Measurements from ENCODE around the gene BTF3.
A peak's percentile ranks its signal among the peaks of the same experiment; 100 is the strongest.
"Not testable (repeated sequence)": the region's sequence is repeated elsewhere in the genome, so short reads cannot be mapped to it uniquely, and the experiment has no call there.

BTF3 gene

DNA sequence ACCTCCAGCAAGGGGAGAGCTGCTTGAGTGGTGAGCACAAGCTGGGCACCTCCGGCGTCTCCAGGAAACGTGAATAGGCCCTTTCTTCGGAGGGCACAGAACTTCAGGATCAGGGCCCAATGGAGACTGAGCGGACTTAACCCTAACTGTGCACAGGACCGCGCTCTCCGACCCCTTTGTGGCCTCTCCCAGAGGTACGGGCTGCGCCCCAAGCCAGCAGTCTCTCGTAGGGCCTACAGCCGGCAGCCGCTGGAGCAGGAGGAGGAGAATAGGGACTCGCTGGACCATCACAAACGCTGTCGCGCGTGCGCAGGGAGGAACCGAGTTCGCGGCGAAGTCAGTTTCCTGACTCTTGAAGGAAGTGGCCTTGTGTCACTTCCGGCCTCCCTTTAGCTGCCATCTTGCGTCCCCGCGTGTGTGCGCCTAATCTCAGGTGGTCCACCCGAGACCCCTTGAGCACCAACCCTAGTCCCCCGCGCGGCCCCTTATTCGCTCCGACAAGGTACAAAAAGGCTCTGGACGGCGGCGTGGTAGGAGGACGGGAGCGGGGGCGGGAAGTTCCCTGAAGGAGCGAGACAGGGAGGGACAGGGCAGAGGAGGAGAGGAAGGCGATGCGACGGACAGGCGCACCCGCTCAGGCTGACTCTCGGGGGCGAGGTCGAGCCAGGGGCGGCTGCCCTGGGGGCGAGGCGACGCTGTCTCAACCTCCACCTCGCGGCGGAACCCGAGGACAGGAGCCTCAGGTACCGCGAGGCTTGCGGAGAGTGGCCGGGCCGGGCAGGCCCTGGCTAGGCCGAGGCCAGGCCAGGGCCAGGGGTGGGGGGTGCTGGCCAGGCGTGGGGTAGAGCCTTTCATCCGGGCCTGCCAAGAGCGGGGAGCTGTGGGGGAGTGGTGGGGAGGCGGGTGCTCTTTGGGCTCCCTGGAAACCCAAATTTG, at the start of gene BTF3:
BTF3 (plus strand) TSS at position 386 of the 936 bp plus-strand sequence; CDS start at position 612, 226 bp downstream.
- peak; percentile 94 to 95 for DNase-seq

DNA sequence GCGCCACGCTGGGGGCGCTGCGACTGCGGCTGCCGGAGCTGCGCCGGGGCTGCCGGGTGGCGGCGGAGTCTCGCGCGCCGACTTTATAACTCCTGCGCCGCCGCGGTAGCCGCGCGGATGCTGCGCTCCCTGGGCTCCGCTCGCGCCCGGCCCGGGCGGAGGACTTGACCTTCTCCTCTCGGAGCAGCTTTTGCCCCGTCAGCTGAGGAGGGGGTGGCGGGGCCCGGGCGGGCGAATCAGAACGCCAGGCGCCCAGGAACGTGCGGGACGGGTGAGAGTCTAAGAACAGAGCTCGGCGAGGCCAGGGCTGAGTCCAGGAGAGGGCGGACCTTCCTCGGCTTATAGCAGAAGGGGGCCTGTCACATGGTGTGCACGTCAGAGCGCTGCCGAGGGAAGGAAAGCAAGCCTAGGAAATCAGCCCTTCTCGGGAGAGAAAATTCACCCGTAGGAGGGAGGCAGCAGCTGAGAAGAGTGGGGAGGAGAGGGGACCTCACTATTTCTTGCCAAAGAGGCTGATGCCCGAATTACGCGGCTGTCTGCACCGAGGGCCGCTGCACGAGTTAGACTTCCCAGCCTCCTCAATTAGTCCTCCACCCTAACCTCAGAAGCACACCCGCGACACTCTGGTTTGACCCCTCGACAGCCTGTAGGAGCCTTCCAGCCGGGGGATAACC, 49.6 kb upstream of the BTF3 start, which contains the start of gene FOXD1:
FOXD1 (minus strand) TSS at position 315 of the 674 bp plus-strand sequence. CDS start 415 bp downstream, outside the sequence.
- DNase-seq = peak; percentile 73 to 75

DNA sequence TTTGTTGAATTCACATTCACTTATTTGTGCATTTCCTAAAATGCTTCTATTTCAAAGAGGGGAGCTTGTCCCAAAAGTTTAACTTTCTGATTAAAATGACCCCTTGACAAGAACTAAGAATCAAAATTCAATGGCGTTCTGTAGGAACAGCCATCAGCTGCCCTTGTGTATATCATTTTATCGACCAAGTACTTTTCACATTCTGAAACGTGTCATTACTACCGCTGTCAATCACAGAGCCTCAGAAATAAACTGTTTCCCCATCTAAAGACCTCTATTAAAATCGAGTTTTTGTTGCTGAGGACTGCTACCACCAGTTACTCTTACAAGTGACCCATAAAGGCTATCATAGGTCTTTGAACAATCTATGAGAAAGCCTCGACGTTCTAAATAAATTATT, 48.1 kb upstream of the BTF3 start:
- DNase-seq = no peak

DNA sequence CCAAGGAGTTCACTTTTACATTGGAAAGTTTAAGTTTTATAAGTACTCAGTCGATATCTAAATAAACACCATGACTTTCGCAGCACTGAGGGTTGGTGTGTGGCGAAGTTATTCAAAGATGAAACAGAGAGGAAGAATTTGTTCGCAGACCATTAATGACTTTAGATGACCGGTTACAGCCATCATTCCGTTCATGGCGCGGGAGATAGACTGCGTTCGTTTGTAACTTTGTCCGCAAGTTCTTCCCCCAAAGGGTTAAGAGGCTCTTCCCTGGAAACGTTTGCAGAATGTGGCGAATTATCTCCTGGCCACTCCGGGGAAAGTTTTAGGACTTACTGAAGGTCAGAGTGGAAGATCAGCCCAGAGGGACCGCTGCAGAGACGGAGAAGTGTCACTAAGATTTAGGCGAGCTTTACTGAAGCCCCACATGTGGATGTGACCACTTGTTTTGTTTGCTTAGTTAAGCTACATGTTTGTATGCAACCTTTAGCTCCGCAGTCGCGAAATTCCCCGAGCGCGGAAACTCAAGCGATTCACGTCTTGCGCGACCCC, 47.5 kb upstream of the BTF3 start:
- DNase-seq = no peak

DNA sequence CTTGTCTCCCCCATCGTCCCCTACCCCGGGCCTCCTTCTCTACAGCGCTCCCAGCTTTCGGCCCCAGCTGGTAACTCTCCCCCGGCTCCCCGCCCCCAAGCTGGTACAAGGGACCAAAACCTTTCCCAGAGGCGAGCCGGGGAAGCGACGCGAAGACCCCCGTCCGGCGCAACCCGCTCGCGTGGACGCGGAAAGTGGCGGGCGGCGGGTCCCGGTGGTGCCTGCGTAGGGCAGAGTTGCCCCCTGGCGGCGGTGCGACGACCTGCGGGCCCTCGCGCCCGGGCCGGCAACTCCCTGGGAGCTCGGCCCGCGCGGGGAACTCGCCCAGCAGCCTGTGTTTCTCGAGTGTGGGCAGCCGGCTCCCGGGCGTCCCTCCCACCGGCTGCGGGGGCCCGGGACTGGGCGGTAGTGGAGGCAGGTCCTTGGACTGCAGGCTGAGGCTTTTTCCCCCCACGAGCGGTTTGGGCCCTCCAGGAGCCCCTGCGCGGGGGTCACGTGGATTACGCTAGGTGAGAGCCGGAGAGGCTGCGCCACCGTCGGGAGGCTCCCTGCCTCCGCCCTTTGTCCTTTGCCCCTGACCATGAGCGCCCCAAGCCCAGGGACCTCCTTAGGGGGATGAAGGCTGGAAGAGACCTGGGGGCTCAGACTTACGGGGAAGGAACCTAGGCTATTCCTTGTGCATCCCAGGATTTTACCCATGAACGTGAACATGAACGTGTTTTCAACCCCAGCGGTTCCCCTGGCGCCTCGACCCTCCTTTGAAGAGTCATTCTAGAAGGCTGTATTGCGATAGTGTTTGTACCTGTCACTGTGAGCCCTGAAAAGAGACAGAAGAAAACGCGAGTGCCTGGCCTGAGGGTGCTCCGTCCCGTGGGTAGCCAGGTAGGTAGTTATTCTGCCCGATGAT, 46.8 kb upstream of the BTF3 start:
- peak; percentile 77 to 82 for DNase-seq

DNA sequence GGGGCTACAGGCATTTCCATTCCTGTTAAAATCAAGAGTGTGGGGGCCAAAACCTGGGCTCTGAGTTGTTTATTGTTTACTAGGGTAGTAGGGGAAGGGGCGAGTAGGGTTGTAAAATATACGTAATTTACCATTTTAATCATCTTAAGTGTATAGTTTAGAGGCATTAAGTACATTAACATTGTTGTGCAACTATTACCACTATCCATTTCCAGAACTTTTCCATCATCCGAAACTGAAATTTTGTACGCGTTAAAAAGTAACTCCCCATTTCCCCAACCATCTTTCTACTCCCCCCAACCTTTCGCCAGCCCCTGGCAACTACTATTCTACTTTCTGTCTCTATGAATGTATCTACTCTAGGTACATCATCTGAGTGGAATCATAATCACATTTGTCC, 46.0 kb upstream of the BTF3 start:
- no peak for DNase-seq

DNA sequence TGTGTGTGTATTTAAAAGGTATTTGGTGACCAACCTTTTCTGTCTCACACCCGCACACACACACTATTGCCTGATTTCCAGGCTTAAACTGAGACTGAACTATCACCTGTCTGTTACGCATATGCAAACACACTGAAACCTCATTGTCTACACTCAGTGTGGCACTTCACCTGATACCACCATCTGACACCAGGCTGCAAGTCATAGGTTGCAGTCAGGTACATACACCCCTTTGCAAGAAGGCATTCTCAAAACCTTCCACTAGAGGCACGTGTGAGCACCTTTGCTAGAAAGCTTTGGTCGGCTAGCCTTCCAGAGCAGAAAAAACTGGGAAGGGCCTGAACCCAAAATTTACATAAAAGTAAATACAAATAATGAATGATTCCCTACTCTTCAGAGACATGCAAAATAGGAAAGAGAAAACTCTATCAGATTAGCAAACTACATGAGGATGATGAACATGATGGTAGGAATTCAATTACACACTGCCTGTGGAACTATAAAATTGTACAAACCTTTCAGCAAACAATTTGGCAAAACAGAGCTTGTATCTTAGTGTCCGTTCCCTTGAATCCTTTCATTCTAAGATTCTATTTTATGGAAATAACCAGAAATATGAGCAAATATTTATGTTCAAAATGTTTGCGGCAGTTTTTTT, 43.7 kb upstream of the BTF3 start:
- peak; percentile 37 for DNase-seq

DNA sequence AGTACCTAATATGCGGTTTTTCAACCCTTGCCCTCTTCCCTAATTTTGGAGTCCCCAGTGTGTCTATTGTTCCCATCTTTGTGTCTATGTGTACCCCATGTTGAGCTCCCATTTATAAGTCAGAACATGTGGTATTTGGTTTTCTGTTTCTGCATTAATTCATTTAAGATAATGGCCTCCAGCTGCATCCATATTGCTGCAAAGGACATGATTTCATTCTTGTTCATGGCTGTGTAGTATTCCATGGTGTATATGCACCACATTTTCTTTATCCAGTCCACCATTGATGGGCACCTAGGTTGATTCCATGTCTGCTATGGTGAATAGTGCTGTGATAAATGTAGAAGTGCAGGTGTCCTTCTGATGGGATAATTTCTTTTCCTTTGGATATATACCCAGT, 41.8 kb upstream of the BTF3 start:
- DNase-seq = not testable (repeated sequence)

DNA sequence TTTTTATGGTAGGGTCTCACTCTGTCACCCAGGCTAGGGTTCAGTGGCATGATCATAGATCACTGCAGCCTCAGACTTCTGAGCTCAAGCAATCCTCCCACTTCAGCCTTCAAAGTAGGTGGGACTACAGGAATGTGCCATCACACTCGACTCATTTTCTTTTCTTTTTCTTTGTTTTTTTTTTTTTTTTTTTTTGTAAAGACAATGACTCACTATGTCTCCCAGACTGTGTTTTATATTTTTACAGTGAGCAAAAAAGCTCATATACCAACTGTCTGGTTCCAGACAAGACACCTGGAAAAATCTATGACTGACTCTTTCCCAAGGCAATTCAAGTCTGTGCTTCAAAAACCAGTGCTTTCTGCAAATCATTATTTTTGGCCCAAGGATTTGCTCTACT, 38.9 kb upstream of the BTF3 start:
- DNase-seq = no peak

DNA sequence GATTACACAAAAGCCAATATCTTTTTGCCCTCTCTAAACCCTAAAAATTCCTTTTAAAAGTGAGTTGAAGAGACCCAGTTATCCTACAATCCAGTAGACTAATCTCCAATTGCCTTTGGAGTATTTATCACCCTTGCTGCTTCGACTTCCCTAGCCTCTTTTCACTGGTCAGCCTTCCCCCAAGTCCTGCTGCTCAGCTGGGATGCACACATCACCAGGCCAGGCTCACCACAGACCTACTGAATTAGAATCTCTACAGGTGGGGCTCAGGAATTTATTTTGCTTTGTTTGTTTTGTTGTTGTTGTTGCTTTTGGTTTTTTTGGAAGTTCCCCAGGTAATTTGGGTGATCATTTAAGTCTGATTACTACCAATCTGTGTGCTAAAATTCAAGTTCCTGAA, 38.1 kb upstream of the BTF3 start:
- DNase-seq = no peak

DNA sequence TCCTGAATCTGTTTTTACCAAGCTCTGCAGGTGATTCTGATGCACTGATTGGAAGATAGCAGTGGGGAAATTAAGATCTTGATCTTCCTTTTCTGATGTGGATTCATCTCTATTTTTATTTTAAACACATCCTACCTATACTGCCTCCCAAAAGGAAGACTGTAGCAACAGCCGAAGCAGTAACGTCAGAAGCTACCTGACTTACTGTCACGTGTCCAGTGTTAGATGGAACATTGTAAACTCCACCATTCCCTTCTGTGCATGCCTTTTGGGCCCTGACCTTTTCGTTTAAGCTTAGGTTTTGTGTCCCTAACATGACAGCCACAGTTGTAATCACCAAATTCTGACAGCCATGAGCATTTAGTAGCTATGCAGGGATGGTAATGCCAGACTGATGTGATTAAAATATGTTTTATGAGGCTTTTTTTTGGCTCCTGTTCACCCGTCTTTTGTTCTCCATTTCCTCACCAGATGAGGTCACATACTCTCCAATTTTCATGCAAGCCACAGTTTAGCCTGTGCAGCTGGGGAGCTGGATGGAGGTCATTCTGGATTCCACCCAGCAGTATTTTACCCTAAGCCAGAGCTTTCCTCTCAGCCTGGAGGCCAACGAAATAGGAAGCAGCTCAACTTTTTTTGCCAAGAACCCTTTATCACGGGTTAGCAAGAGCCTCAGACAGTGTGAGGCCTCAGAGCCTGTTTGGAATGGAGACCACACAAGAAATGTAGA, 34.1 kb upstream of the BTF3 start:
- DNase-seq = no peak

DNA sequence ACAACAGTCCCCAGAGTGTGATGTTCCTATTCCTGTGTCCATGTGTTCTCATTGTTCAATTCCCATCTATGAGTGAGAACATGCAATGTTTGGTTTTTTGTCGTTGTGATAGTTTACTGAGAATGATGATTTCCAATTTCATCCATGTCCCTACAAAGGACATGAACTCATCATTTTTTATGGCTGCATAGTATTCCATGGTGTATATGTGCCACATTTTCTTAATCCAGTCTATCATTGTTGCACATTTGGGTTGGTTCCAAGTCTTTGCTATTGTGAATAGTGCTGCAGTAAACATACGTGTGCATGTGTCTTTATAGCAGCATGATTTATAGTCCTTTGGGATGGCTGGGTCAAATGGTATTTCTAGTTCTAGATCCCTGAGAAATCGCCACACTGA, 29.6 kb upstream of the BTF3 start:
- DNase-seq = not testable (repeated sequence)

DNA sequence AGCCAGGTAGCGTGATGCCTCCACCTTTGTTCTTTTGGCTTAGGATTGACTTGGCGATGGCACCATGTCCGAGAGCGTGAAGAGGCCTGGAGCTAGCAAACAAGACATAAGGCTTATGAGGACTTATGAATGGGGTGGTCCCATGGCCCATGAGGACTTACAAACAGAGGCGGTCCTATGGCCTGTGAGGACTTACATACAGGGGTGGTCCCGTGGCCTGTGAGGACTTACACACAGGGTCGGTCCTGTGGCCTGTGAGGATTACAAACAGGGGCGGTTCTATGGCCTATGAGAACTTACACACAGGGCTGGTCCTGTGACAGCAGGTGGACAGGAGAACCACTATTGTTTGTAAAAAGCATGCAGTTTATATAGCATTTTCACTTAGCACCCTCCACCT, 28.4 kb upstream of the BTF3 start:
- no peak for DNase-seq

DNA sequence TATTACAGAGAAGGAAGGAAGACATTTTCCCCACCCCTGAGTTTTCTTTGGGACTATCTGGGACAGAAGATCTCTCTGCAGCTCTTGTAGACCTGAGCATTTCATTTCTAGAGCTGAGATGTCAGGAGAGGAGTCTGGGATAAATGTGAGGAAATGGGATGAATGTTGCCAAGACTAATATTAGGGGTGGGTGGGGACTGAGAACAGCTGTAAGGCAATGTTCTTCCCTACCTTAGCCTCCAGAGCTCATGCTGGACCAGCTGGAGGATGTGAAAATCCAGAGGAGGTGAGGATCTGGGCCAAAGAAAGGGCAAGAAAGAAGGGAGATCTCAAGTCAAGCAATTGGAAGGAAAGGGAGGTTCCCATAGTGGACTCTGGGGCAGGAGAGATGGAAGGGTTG, 26.6 kb upstream of the BTF3 start:
- no peak for DNase-seq

DNA sequence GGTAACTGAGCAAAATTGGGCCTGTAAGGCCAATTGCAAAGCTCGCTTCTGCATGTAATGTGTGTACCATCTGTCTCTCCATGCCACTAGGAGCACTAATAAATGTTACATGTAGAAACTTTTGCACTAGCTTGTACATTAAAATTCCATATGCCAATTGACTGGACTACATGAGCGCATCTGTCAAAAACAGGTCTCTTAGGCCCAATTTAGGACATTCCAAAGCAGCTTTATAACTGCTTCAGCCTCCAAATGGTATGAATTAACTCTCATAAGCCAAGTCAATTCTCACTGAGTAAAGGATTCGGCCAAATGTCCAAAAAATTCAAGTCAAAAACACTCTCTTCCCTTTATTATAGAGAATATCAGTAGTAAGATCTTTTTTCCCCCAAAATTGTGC, 26.1 kb upstream of the BTF3 start:
- no peak for DNase-seq

DNA sequence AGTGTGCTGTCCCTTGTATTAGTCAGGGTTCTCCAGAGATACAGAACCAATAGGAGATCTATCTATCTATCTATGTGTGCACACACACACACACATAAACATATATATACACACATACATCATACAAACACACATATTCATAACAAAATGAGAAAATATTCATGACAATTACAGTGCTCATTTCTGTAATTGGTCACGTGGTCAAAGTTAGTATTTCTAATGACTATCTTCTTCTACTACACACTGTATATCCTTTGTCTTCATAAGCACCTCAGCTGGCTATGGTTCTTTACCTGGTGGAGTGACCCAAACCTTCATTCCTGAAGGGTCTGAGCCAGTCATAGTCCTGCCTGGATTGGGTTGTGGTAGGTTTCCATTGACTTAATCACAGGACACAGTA, 17.7 kb upstream of the BTF3 start:
- no peak for DNase-seq

DNA sequence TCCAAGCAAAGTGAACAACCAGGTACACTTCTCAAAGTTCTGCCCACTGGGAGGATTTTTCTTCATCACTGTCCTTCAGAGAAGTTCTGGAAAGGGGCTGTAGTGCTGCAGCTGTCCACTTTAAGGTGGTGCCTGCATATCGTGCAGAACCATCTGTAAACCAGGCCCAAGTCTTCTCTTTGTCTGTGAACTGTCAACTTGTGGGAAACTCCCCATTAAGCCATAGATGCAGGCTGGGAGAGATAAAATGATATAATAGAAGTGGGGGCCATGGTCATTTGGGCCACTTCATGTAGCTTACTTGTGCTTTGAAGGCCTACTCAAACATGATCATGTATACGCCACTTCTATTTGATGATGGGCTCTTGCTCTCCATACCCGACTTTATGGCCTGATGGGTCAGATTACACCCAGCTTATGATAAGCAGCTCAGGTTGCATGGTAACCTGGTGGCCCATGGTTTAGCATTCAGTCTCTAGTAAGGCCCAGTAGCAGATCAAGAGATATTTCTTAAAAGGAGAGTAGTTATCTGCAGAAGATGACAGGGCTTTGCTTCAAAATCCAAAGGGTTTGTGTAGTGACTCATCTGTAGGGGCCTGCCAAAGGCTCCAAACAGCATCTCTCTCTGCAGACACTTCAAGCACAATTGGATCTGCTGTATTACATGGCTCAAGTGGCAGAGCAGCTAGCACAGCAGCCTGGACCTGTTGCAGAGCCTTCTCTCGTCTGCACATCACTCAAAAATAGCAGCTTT, 15.7 kb upstream of the BTF3 start:
- no peak for DNase-seq

DNA sequence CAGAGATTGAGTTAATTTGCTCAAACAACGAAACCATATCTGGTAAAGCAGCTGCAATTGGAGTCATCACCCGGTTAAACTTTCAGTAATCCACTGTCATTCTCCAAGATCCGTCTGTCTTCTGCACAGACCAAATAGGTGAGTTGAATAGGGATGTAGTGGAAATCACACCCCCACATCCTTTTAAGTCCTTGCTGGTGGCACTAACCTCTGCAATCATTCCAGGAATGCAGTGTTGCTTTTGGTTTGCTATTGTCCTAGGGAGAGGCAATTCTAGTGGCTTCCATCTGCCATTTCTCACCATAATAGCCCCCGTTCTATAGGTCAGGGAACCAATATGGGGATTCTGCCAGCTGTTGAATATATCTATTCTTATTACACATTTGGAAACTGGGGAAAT, 14.6 kb upstream of the BTF3 start:
- no peak for DNase-seq

DNA sequence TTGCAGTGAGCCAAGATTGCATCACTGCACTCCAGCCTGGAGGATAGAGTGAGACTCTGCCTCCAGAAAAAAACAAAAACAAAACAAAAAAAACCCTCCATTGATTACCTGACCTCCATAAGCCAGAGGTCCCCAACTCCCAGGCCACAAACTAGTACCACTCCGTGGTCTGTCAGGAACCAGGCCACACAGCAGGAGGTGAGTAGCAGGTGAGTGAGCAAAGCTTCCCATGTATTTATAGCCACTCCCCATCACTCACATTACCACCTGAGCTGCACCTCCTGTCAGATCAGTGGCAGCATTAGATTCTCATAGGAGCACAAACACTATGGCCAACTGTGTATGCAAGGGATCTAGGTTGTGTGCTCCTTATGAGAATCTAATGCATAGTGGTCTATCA, 13.7 kb upstream of the BTF3 start:
- DNase-seq = no peak

DNA sequence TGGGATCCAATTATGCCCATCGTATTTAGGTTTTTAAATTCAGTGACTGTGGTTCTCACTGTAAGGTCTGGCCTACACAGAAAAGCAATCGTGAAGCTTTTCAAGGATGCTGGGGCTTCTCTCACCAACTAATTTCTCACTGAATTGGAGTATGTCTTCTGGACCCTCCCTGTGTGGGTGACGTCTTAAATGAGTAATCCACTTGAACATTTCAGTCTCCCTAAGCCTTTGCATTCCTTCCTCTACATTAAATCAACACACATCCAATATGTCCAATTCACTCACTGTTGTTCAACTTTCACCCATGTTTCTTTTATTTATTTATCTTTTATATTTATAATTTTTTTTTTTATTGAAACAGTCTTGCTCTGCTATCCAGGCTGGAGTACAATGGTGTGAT, 12.5 kb upstream of the BTF3 start:
- no peak for DNase-seq

Data from activated T-cell treated with anti-CD3 and anti-CD28 coated beads, Interleukin-2, amount 50 U/mL, for 48 hours (primary cell).